ENCODE data around the gene CLEC4F. TPM values are rescaled to one million over a fixed set of nuclear protein-coding genes. Genes with fewer than 3 reads are reported as not detected.

CLEC4F gene
- total RNA-seq, 1 experiment from 2014 or later: not detected

GRCh38 chr2:70828115-70828514, 7.7 kb upstream of the CLEC4F start:
- no peaks in the 10 kb centered on the region for H3K9me3 ChIP-seq (ENCODE audit: control insufficient read depth, low read depth, low read length)
- H3K79me2 ChIP-seq (ENCODE audit: insufficient read depth, low read length): no peaks in the 10 kb centered on the region
- DNase-seq: peak; percentile 51
- no peak overlapping the region for H3K9ac ChIP-seq (ENCODE audit: extremely low read depth, insufficient read length, low read length)
- H3K4ac ChIP-seq (ENCODE audit: low read depth, low read length): no peak overlapping the region
- H2BK12ac ChIP-seq (ENCODE audit: insufficient read length, low read depth, low read length): no peak overlapping the region
- H3K23me2 ChIP-seq (ENCODE audit: insufficient read length, low read depth, low read length, poor library complexity, severe bottlenecking): no peaks in the 10 kb centered on the region
- Mint-ChIP-seq H3K9me3 (no peaks in the 10 kb centered on the region), H3K36me3 (ENCODE audit: insufficient read depth in 1 of 3, low read depth in 3 of 3) (no peaks in the 10 kb centered on the region), H3K4me3 (no peak overlapping the region), H3K27me3 (ENCODE audit: low read depth) (peaks cover 38% of the 10 kb centered on the region), H3K4me1 (peaks cover 16 to 20% of the 10 kb centered on the region in 2 experiments), H3K27ac (no peak overlapping the region; a peak in 1 of 7 replicates)
- no peak overlapping the region for H4K8ac ChIP-seq (replicated peaks; ENCODE audit: insufficient read length, low read depth, low read length)
- no peak overlapping the region for H4K91ac ChIP-seq (ENCODE audit: insufficient read length, low read depth, low read length)
- H4K5ac ChIP-seq (ENCODE audit: insufficient read length, low read depth, low read length): no peak overlapping the region
- no peak overlapping the region for H3K56ac ChIP-seq (ENCODE audit: insufficient read length, low read depth, low read length)
- H2BK15ac ChIP-seq (ENCODE audit: low read depth, low read length): no peak overlapping the region
- no peak overlapping the region for H2BK120ac ChIP-seq (ENCODE audit: low read depth, low read length, poor library complexity, severe bottlenecking)
- H3K27me3 ChIP-seq (ENCODE audit: insufficient read depth, low read length): no peaks in the 10 kb centered on the region
- H2BK20ac ChIP-seq (ENCODE audit: low read depth, low read length, poor library complexity, severe bottlenecking): no peak overlapping the region
- H2BK5ac ChIP-seq (ENCODE audit: insufficient read length, low read length): no peak overlapping the region
- no peak overlapping the region for H2AFZ ChIP-seq (ENCODE audit: low read length)
- H3K27ac ChIP-seq (ENCODE audit: insufficient read length, low read depth, low read length): no peak overlapping the region
- H3T11ph ChIP-seq (ENCODE audit: low read length): no peak overlapping the region
- no peak overlapping the region for H2AK5ac ChIP-seq (ENCODE audit: insufficient read length, low read length)
- no peaks in the 10 kb centered on the region for H3K79me1 ChIP-seq (ENCODE audit: insufficient read depth, low read depth, low read length, poor library complexity, severe bottlenecking)
- H3K23ac ChIP-seq (ENCODE audit: insufficient read length, low read depth, low read length): no peak overlapping the region
- no peak overlapping the region for H3K18ac ChIP-seq (ENCODE audit: insufficient read length, low read depth, low read length)
- H3K14ac ChIP-seq (ENCODE audit: insufficient read depth, low read length): no peak overlapping the region
- peaks cover 2% of the 10 kb centered on the region; the same call in 1 of the 2 replicates for H3K4me1 ChIP-seq (ENCODE audit: insufficient read depth, low read length)
- WGBS (ENCODE audit: extremely low coverage, insufficient read length, low lambda C conversion rate): no CpG with 5 or more reads among the region's 5 CpGs
- peak overlapping the region; percentile 2 for H3K4me2 ChIP-seq (ENCODE audit: insufficient read depth, insufficient read length, low read length)
- no peak for TF ChIP-seq CTCF (conservative IDR thresholded peaks at IDR 0.05)
- no peaks in the 10 kb centered on the region for H4K20me1 ChIP-seq (ENCODE audit: control insufficient read depth, insufficient read depth, insufficient read length)
